Small intestine (tissue), 4 donors: ENCODE results near the gene ANKRD18B. TPM values are rescaled to one million over a fixed set of nuclear protein-coding genes. Genes with fewer than 3 reads are reported as not detected.

Experiments used
- polyA plus RNA-seq, 4 donors: library from polyadenylated mRNA; stranded (reverse) in 3 of 4; unstranded in 1 of 4; fragments of 200-250 nt in 3 of 4; fragments of 120-200 nt in 1 of 4; gene quantifications; one replicate each; pipeline versions ENCODE4 v1.2.1 to v1.2.3, GENCODE V29; 2013
- donor health status: healthy with polysubstance abuse.
- donor health status: Bipolar disorder and iron deficiency.
- donor health status: healthy.

ANKRD18B gene
- polyA plus RNA-seq, 4 donors: 0.13 to 0.48 TPM; not detected in 2

Other genes starting within 250 kb of the ANKRD18B start
- 10 to 100 TPM; 12.6 to 34.7 (median 22.1) TPM for gene NFX1, start 233.7 kb upstream of the ANKRD18B start, polyA plus RNA-seq
- 10 to 100 TPM; 18.7 to 55.1 (median 35.6) TPM for gene AQP7, start 121.7 kb upstream of the ANKRD18B start, polyA plus RNA-seq
- gene AQP3, start 76.7 kb upstream of the ANKRD18B start, polyA plus RNA-seq: 100 to 1,000 TPM in 3 of 4 donors, 10 to 100 TPM in 1; 36.6 to 173 (median 138) TPM
- gene NOL6, start 50.3 kb upstream of the ANKRD18B start, polyA plus RNA-seq: 10 to 100 TPM in 3 of 4 donors, 1 to 10 TPM in 1; 8.5 to 19.6 (median 14.7) TPM